ENCODE measurements around the gene TBL1Y. TPM values are rescaled to one million over a fixed set of nuclear protein-coding genes. Genes with fewer than 3 reads are reported as not detected.
"Not testable (repeated sequence)": the region's sequence is repeated elsewhere in the genome, so short reads cannot be mapped to it uniquely, and the experiment has no call there.

Gene TBL1Y
- 1 to 10 TPM in 1 of 4 donors, under 1 TPM in 1, not detected in 2; 0.78 to 5.7 TPM for total RNA-seq

- H3K4me1 ChIP-seq: peaks cover 0 to 16% (median 0%) of the 10 kb centered on the region in 4 donors
- no peaks in the 10 kb centered on the region for H3K27me3 ChIP-seq
- 2% methylated on average over 10 of the region's 91 CpGs; no CpG with 5 or more reads in 1 of the 2 donors for WGBS, 2 donors
- no peak within 1 kb of the TSS for H3K27ac ChIP-seq
- TF ChIP-seq EP300 (IDR thresholded peaks at IDR 0.05) (no peak), CTCF (IDR thresholded peaks at IDR 0.05) (no peak), POLR2A (IDR thresholded peaks at IDR 0.05) (no peak)
- no peak for DNase-seq (ENCODE audit: low spot score in 2 of 2)
- H3K9me3 ChIP-seq: no peaks in the 10 kb centered on the region
- H3K4me3 ChIP-seq: peak within 1 kb of the TSS in 2 of 4 donors; percentile 15 to 45
- no peaks in the 10 kb centered on the region for H3K36me3 ChIP-seq
Observed at GRCh38 chrY:6910372-6911252, at the start of gene TBL1Y. TBL1Y (plus strand) TSS chrY:6910697; CDS start chrY:7025085, 114,388 bp downstream.

- Histone ChIP-seq H3K4me1 (no peaks in the 10 kb centered on the region), H3K36me3 (no peaks in the 10 kb centered on the region), H3K27me3 (no peaks in the 10 kb centered on the region), H3K9me3 (no peaks in the 10 kb centered on the region), H3K27ac (no peak overlapping the region), H3K4me3 (no peak overlapping the region)
- DNase-seq (ENCODE audit: low spot score in 2 of 2): no peak
- 62% methylated on average over 3 of the region's 3 CpGs; no CpG with 5 or more reads in 1 of the 2 donors for WGBS, 2 donors
- TF ChIP-seq POLR2A (IDR thresholded peaks at IDR 0.05): no peak
Observed at GRCh38 chrY:6894496-6894895, 16.0 kb upstream of the TBL1Y start.

DNA sequence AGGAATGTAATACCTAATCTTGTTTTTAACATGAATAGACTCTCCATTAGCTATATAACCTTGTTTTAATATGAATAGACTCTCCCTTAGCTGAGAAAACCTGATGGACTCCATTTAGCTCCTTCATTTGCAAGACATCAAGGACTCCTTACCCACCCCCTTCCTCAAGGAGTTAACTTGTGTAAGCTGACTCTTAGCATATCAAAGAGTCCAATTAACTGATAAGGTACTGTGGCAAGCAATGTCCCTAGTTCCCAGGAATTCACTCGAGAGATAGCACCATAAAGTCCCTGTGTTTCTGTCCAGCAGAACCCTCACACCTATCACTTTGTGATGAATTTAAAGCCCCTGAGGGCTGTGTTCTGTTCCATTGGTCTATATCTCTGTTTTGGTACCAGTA, 15.3 kb upstream of the TBL1Y start:
- Histone ChIP-seq H3K27ac (no peak overlapping the region), H3K4me3 (no peak overlapping the region), H3K27me3 (no peaks in the 10 kb centered on the region), H3K36me3 (no peaks in the 10 kb centered on the region), H3K4me1 (no peaks in the 10 kb centered on the region), H3K9me3 (no peaks in the 10 kb centered on the region)
- TF ChIP-seq POLR2A (IDR thresholded peaks at IDR 0.05) (no peak), EP300 (IDR thresholded peaks at IDR 0.05) (no peak), CTCF (IDR thresholded peaks at IDR 0.05) (no peak)
- no peak for DNase-seq (ENCODE audit: low spot score in 2 of 2)
- WGBS, 2 donors: 29% methylated on average over 1 of the region's 1 CpG; no CpG with 5 or more reads in 1 of the 2 donors

- not testable (repeated sequence) for H3K4me1 ChIP-seq; H3K36me3 ChIP-seq; H3K27me3 ChIP-seq; H3K27ac ChIP-seq; H3K4me3 ChIP-seq; H3K9me3 ChIP-seq; DNase-seq (ENCODE audit: low spot score in 2 of 2)
Observed at GRCh38 chrY:6902116-6902515, 8.4 kb upstream of the TBL1Y start.

- no peaks in the 10 kb centered on the region for H3K27me3 ChIP-seq
- no peaks in the 10 kb centered on the region for H3K36me3 ChIP-seq
- H3K9me3 ChIP-seq: no peaks in the 10 kb centered on the region
- 86% methylated on average over 1 of the region's 1 CpG; no CpG with 5 or more reads in 1 of the 2 donors for WGBS, 2 donors
- peaks cover 0 to 16% (median 0%) of the 10 kb centered on the region in 4 donors for H3K4me1 ChIP-seq
- H3K4me3 ChIP-seq: no peak overlapping the region
- no peak for TF ChIP-seq EP300 (IDR thresholded peaks at IDR 0.05)
- DNase-seq (ENCODE audit: low spot score in 2 of 2): no peak
- H3K27ac ChIP-seq: no peak overlapping the region
Observed at GRCh38 chrY:6907591-6907990, 2.9 kb upstream of the TBL1Y start.

GRCh38 chrY:6908021-6908420, 2.5 kb upstream of the TBL1Y start:
- 55% methylated on average over 2 of the region's 6 CpGs; no CpG with 5 or more reads in 1 of the 2 donors for WGBS, 2 donors
- not testable (repeated sequence) for H3K4me3 ChIP-seq; H3K27me3 ChIP-seq; H3K27ac ChIP-seq; H3K9me3 ChIP-seq; H3K36me3 ChIP-seq; DNase-seq (ENCODE audit: low spot score in 2 of 2)
- H3K4me1 ChIP-seq: peaks cover 0 to 16% (median 0%) of the 10 kb centered on the region in 4 donors

DNA sequence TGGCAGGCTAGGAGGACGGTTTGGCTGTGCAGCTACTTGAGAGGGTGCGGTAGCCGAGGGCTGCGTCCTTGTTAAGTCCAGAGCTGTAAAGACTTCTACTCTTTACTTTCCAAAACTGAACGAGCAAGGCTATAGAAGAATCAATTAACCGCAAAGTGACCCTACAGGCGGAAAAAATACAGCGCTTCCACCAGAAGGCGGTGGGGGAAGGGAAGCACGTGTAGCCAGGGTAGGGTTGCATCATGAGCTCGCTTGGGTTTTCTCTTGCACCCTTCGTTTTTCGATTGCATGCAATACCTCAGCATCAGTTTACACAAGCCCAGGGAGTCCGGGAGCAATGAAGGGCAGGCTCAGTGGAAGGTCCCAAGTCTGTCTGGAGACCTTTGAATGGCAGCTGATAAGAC, 1.4 kb upstream of the TBL1Y start:
- H3K27me3 ChIP-seq: no peaks in the 10 kb centered on the region
- no peak overlapping the region for H3K4me3 ChIP-seq
- no peak overlapping the region for H3K27ac ChIP-seq
- WGBS, 2 donors: 0% methylated on average over 1 of the region's 14 CpGs; no CpG with 5 or more reads in 1 of the 2 donors
- TF ChIP-seq EP300 (IDR thresholded peaks at IDR 0.05): no peak
- no peak for TF ChIP-seq POLR2A (IDR thresholded peaks at IDR 0.05)
- TF ChIP-seq CTCF (IDR thresholded peaks at IDR 0.05): no peak
- no peaks in the 10 kb centered on the region for H3K9me3 ChIP-seq
- no peak for DNase-seq (ENCODE audit: low spot score in 2 of 2)
- no peaks in the 10 kb centered on the region for H3K36me3 ChIP-seq
- H3K4me1 ChIP-seq: peaks cover 0 to 16% (median 0%) of the 10 kb centered on the region in 4 donors
